ENCODE results near the gene CIDEC.

CIDEC gene

DNA sequence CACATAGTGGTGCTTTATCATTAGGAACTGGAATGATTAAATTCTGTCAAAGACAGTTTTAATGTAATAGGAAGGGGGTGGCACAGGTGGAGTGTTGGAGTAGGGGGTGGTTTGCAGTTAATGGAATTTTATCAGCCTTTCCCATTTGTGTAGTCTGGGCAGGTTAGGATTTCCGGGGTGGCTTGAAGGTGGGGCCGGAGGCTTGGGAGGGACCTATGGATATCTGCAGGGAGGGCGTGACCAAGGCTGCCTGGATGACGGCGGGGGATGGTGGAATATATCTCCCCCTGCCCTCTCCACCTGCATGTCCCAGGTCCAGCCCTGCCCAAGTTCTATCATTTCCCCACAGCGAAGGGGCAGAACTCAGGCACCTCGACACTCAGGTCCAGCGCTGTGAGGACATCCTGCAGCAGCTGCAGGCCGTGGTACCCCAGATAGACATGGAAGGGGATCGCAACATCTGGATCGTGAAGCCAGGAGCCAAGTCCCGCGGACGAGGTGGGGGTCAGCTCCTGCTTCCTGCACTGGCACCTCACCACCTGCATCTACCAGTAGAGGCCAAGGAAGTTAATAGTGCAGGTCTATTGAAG, 54.5 kb downstream of the CIDEC start:
- H3K27me3 ChIP-seq (ENCODE audit: control insufficient read depth in 1 of 2, insufficient read depth in 2 of 2, low read length in 2 of 2): no peaks in the 10 kb centered on the region
- no peaks in the 10 kb centered on the region for H3K4me1 ChIP-seq (ENCODE audit: control insufficient read depth, insufficient read depth, low read length)
- no peaks in the 10 kb centered on the region for H3K9me3 ChIP-seq (ENCODE audit: control insufficient read depth in 2 of 2, low read length in 2 of 2)
- no peak overlapping the region for H3K4me3 ChIP-seq (ENCODE audit: low read length in 2 of 2)
- peaks cover 13 to 14% of the 10 kb centered on the region in 2 donors for H3K36me3 ChIP-seq (ENCODE audit: control insufficient read depth in 2 of 2, insufficient read depth in 2 of 2, low read length in 2 of 2)
- no peak overlapping the region for H3K27ac ChIP-seq (ENCODE audit: low read length)
- H3K9ac ChIP-seq (ENCODE audit: low read length in 2 of 2): no peak overlapping the region

DNA sequence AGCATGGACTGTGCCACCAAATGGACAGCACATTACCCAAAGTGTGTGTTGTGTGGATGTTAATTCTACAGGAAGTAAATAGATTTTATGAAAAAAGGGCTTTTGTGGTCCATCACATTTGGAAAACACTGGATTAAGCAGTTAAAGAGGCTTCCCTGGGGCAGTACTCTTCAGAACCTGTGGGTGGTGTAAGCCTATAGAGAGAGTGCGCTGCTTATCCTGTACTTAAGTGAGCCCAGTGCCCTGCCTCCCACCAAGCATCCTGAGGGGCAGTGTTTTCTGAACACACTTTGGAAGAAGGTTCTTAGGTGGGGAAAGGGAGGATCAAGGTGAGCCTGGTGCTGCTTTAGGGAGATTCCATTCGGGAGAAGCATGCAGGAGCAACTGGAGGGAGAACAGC, 59.1 kb downstream of the CIDEC start:
- Histone ChIP-seq H3K9me3 (ENCODE audit: control insufficient read depth in 2 of 2, low read length in 2 of 2) (no peaks in the 10 kb centered on the region), H3K36me3 (ENCODE audit: control insufficient read depth in 2 of 2, insufficient read depth in 2 of 2, low read length in 2 of 2) (peaks cover 3 to 8% of the 10 kb centered on the region in 2 donors), H3K27me3 (ENCODE audit: control insufficient read depth in 1 of 2, insufficient read depth in 2 of 2, low read length in 2 of 2) (no peaks in the 10 kb centered on the region), H3K9ac (ENCODE audit: low read length in 2 of 2) (no peak overlapping the region), H3K27ac (ENCODE audit: low read length) (no peak overlapping the region), H3K4me1 (ENCODE audit: control insufficient read depth, insufficient read depth, low read length) (no peaks in the 10 kb centered on the region), H3K4me3 (ENCODE audit: low read length in 2 of 2) (no peak overlapping the region)

DNA sequence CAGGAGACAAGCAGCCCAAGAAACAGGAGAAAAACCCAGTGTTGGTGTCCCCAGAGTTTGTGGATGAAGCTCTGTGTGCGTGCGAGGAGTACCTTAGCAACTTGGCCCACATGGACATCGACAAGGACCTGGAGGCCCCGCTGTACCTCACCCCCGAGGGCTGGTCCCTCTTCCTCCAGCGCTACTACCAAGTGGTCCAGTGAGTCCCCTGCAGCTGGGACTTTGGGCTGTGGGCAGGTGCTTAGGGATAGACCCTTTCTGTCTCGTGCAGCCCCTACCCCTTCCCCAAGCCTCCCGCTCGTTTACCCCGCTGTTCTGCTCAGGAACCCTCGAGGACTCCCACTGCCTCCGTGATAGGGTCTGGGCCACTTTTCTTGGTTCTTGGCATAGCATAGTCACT, 59.5 kb downstream of the CIDEC start:
- Histone ChIP-seq H3K36me3 (ENCODE audit: control insufficient read depth in 2 of 2, insufficient read depth in 2 of 2, low read length in 2 of 2) (peaks cover 3 to 6% of the 10 kb centered on the region in 2 donors), H3K9me3 (ENCODE audit: control insufficient read depth in 2 of 2, low read length in 2 of 2) (no peaks in the 10 kb centered on the region), H3K9ac (ENCODE audit: low read length in 2 of 2) (no peak overlapping the region), H3K27me3 (ENCODE audit: control insufficient read depth in 1 of 2, insufficient read depth in 2 of 2, low read length in 2 of 2) (no peaks in the 10 kb centered on the region), H3K4me3 (ENCODE audit: low read length in 2 of 2) (no peak overlapping the region), H3K27ac (ENCODE audit: low read length) (no peak overlapping the region), H3K4me1 (ENCODE audit: control insufficient read depth, insufficient read depth, low read length) (no peaks in the 10 kb centered on the region)

DNA sequence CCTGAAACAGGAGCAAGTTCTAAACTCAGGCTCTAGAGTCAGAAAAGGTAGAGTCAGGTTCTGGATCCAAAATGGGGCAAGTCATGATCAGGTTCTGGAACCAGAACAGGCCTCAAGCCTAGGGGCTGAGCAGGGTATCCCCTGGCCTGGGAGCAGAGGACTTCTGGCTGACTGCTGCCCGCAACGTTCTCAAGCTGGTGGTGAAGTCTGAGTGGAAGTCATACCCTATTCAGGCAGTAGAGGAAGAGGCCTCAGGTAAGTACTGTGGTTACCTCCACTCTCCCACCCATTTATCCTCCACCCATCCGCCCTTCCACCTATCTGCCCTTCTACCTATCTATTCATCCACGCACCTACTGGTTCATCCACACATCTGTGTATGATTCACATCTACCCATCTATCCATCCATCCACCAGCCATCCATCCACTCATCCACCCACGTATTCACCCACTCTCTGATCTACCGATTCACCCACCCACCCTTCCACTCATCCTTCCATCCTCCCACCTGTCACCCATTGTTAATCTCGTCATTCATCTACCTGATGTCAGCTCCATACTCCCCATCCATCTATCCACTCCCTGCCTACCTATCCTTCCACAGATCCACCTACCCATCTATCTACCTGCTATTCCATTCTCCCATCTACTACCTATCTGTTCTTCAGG, 61.3 kb downstream of the CIDEC start:
- Histone ChIP-seq H3K9me3 (ENCODE audit: control insufficient read depth in 2 of 2, low read length in 2 of 2) (no peaks in the 10 kb centered on the region), H3K27me3 (ENCODE audit: control insufficient read depth in 1 of 2, insufficient read depth in 2 of 2, low read length in 2 of 2) (no peaks in the 10 kb centered on the region), H3K4me1 (ENCODE audit: control insufficient read depth, insufficient read depth, low read length) (no peaks in the 10 kb centered on the region), H3K27ac (ENCODE audit: low read length) (no peak overlapping the region), H3K9ac (ENCODE audit: low read length in 2 of 2) (no peak overlapping the region), H3K4me3 (ENCODE audit: low read length in 2 of 2) (no peak overlapping the region), H3K36me3 (ENCODE audit: control insufficient read depth in 2 of 2, insufficient read depth in 2 of 2, low read length in 2 of 2) (peaks cover 6 to 7% of the 10 kb centered on the region in 2 donors)

DNA sequence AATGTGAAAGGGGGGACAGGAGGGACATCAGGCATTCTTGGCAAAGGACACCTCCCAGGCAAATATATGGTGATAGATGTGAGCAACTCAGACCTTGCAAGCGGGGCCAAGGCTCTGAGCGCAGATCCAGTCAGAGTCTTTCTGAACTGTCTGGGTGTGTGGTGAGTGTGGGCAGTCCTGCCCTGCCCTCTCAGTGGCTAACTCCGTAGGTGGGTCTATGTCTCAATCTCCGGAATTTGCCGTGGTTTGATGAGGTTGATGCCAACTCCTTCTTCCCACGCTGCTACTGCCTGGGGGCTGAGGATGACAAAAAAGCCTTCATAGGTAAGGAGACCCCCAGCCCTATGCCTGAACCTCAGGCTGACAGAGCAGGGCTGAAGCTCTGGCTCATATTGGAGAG, 62.6 kb downstream of the CIDEC start:
- H3K4me1 ChIP-seq (ENCODE audit: control insufficient read depth, insufficient read depth, low read length): no peaks in the 10 kb centered on the region
- peaks cover 7 to 9% of the 10 kb centered on the region in 2 donors for H3K36me3 ChIP-seq (ENCODE audit: control insufficient read depth in 2 of 2, insufficient read depth in 2 of 2, low read length in 2 of 2)
- no peak overlapping the region for H3K27ac ChIP-seq (ENCODE audit: low read length)
- H3K27me3 ChIP-seq (ENCODE audit: control insufficient read depth in 1 of 2, insufficient read depth in 2 of 2, low read length in 2 of 2): no peaks in the 10 kb centered on the region
- no peak overlapping the region for H3K9ac ChIP-seq (ENCODE audit: low read length in 2 of 2)
- H3K9me3 ChIP-seq (ENCODE audit: control insufficient read depth in 2 of 2, low read length in 2 of 2): no peaks in the 10 kb centered on the region
- H3K4me3 ChIP-seq (ENCODE audit: low read length in 2 of 2): no peak overlapping the region
